GM18498 (cell line): ENCODE data around the gene CCDC121.
"Not testable (repeated sequence)": the region's sequence is repeated elsewhere in the genome, so short reads cannot be mapped to it uniquely, and the experiment has no call there.

Experiments
- ATAC-seq: cut with Tn5 transposase; IDR thresholded peaks from one replicate; pipeline ENCODE4 v1.9.1; 2021; ENCODE audit warnings: mild to moderate bottlenecking, moderate library complexity; ENCODE audit not compliant: unreplicated experiment

The CCDC121 gene

GRCh38 chr2:27638037-27638637 is 9.3 kb upstream of the CCDC121 start:
- ATAC-seq = no peak

GRCh38 chr2:27636766-27637165 is 8.0 kb upstream of the CCDC121 start:
- ATAC-seq = no peak

- no peak for ATAC-seq
Observed at GRCh38 chr2:27634291-27634690, 5.5 kb upstream of the CCDC121 start.

GRCh38 chr2:27630257-27630656 is 1.4 kb upstream of the CCDC121 start:
- ATAC-seq = not testable (repeated sequence)

- peak; percentile 29 for ATAC-seq
Observed at GRCh38 chr2:27627963-27628766, 647 bp downstream of the CCDC121 start.

- ATAC-seq = not testable (repeated sequence)
Observed at GRCh38 chr2:27626921-27627320, 1.9 kb downstream of the CCDC121 start.

- not testable (repeated sequence) for ATAC-seq
Observed at GRCh38 chr2:27626323-27626722, 2.5 kb downstream of the CCDC121 start.

- ATAC-seq = no peak
Observed at GRCh38 chr2:27624943-27625342, 3.9 kb downstream of the CCDC121 start.

GRCh38 chr2:27622921-27623384 is 5.9 kb downstream of the CCDC121 start:
- ATAC-seq = no peak

- no peak for ATAC-seq
Observed at GRCh38 chr2:27621524-27621923, 7.3 kb downstream of the CCDC121 start.

- ATAC-seq = no peak
Observed at GRCh38 chr2:27615316-27615715, 13.5 kb downstream of the CCDC121 start.

- ATAC-seq = no peak
Observed at GRCh38 chr2:27613985-27614384, 14.8 kb downstream of the CCDC121 start.

GRCh38 chr2:27606611-27607010 is 22.2 kb downstream of the CCDC121 start:
- ATAC-seq = no peak

- ATAC-seq = no peak
Observed at GRCh38 chr2:27596627-27597026, 32.2 kb downstream of the CCDC121 start.

- ATAC-seq = not testable (repeated sequence)
Observed at GRCh38 chr2:27595412-27595811, 33.4 kb downstream of the CCDC121 start.

GRCh38 chr2:27594020-27594703 is 34.6 kb downstream of the CCDC121 start:
- ATAC-seq = not testable (repeated sequence)

GRCh38 chr2:27593240-27593639 is 35.6 kb downstream of the CCDC121 start:
- ATAC-seq = no peak

- ATAC-seq = no peak
Observed at GRCh38 chr2:27591745-27592144, 37.1 kb downstream of the CCDC121 start.

- no peak for ATAC-seq
Observed at GRCh38 chr2:27588308-27588707, 40.5 kb downstream of the CCDC121 start.

GRCh38 chr2:27587025-27587424 is 41.8 kb downstream of the CCDC121 start:
- ATAC-seq = no peak

GRCh38 chr2:27584597-27584996 is 44.2 kb downstream of the CCDC121 start:
- no peak for ATAC-seq
